Measurements from ENCODE around the gene IDE.
"Not testable (repeated sequence)": the region's sequence is repeated elsewhere in the genome, so short reads cannot be mapped to it uniquely, and the experiment has no call there.

IDE gene

DNA sequence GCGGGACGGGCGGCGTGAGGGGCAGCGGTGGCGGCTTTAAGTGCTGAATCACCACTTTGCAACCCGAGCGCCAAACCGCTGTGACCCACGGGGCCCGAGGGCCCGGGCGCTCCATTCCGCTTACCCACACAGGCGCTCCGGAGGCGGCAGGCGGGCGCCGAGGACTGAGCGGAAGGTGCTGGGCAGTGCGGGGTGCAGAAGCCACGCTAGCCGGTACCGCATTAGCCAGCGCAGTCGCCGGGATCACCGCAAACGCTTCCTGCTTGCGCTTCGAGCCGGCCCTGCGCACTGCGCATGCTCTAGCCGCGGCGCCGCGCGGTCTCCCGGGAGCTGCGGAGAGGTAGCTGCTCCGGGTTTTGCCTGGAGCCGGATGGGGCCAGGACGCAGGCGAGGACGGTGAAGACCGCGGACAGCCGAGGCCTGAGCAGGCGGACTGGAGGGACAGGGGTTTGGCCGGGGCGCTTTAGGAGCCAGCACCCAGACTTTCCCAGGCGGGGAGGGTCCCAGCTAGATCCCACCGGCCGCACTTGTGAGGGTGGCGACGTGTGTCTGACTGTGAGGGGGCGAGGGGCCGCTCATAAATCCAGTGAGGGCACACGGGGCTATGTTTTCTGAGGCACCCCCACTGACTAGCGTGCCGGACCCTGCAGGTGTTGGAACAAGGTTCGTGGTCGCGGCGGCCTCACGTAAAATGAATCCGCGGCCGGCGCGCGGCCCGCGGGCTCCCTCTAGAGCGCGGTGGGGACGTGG, at the start of gene IDE:
TSS of gene IDE (minus strand) at position 296 of the 750 bp plus-strand sequence. CDS start at position 222, 74 bp downstream.
- peak; percentile 91 for DNase-seq

DNA sequence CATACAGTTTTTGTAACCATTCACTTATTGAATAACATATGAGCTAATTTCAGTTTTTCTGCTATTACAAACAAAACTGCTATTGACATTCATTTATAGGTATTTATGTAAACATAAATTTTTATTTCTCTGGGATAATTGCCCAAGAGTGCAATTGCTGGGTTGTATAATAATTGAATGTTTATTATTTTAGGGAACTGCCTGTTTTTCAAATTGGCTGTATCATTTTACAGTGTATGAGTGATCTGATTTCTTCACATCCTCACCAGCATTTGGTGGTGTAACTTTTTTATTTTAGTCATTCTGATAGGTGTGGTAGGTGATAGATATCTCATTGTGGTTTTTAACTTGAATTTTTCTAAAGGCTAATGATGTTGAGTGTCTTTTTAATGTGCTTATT, 45.5 kb upstream of the IDE start:
- DNase-seq = no peak

DNA sequence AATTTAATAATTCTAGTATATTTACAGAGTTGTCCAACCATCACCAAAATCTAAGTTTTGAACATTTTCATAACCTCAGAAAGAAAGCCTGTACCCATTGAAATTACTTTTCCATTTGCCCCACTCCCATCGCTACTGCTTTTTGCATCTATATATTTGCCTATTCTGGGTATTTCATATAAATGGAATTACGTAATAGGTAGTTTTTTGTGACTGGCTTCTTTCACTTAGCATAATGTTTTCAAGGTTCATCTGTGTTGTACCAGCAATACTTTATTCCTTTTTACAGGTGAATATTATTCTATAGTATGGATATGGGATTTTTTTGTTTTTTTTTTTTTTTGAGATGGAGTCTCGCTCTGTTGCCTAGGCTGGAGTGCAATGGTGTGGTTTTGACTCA, 41.6 kb upstream of the IDE start:
- DNase-seq = no peak

DNA sequence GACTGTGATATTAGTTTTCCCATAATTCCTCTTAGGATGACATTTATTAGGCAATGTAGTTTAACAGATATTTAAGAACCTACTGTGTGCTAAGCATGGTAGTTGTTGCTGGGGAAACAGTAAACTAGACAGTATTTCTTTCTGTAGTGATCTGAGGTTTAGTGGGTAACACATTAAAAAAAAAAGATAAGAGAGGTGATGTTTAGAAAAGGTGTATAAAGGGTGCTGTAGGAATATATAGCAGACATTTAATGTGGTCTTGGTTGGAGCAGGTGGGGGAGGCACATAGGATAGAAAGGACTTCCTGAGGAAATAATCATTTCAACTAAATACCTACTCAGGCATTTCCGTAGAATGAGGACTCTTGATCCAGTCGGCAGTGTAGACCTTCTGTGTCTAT, 30.9 kb upstream of the IDE start:
- DNase-seq = no peak

DNA sequence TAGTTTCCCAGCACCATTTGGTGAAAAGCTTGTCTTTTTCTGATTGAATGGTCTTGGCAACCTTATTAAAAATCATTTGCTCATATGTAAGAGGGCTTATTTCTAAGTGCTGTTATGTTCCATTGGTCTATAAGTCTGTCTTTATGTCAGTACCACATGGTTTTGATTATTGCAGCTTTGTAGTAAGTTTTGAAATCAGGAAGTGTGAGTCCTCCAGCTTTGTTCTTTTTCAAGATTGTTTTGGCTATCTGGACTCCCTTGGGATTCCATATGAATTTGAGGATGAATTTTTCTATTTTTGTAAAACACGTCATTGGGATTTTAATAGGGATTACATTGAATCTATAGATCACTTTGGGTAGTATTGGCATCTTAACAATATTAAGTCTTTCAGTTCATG, 24.4 kb upstream of the IDE start:
- DNase-seq = no peak

DNA sequence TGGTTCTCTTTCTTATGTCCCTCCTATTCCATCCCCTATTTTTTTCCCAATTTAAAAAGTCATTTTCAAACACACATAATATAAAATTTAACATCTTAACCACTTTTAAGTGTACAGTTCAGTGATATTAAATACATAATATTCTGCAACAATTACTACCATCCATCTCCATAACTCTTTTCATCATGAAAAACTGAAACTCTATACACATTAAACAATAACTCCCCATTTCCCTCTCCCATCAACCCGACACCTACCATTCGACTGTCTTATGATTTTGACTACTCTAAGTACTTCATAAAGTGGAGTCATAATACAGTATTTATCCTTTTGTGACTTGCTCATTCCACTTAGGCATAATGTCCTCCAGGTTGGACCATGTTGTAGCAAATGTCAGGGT, 21.6 kb upstream of the IDE start:
- no peak for DNase-seq

DNA sequence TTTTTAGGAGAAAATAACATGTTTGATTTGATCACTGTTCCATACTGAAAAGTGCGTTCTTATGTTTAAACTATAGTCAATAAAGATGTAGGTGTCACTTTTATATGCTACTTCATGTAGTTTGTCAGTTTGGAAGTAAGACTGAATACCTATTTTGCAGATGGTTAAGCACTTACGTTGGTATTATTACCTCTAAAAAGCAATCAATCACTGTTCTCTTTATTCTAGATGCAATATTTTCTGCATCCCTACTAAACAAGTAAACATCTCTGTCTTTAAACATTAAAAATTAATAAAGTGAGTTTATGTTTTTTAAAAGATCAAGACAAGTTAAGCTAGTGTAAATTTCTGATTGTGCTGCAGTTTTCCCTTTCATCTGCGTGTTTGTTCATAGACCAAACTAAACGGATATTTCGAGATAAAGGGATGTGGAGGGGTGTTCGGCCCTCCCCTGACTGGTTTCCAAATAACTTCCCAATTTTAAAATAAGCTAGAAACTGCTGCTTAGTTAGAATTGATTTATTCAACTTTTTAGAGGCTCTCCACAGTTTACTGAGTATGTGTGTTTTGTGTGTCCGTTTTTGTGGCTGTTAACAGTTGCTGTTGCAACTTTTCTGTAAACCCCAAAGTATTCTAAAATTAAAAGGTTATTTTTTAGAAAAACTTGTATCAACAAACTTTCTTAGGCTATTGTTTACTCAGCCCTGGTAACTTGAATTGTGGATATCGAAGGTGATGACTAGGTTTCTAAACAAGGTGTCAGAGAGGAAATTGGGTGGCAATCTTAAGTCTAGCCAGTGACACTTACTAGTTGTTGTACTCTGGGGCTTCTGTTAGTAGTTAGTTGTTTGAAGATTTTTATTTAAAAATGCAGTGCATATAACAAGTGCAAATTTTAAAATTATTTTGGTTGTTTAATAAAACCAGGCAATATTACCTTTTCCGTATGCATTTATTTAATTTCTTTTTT, 20.0 kb upstream of the IDE start:
- no peak for DNase-seq

DNA sequence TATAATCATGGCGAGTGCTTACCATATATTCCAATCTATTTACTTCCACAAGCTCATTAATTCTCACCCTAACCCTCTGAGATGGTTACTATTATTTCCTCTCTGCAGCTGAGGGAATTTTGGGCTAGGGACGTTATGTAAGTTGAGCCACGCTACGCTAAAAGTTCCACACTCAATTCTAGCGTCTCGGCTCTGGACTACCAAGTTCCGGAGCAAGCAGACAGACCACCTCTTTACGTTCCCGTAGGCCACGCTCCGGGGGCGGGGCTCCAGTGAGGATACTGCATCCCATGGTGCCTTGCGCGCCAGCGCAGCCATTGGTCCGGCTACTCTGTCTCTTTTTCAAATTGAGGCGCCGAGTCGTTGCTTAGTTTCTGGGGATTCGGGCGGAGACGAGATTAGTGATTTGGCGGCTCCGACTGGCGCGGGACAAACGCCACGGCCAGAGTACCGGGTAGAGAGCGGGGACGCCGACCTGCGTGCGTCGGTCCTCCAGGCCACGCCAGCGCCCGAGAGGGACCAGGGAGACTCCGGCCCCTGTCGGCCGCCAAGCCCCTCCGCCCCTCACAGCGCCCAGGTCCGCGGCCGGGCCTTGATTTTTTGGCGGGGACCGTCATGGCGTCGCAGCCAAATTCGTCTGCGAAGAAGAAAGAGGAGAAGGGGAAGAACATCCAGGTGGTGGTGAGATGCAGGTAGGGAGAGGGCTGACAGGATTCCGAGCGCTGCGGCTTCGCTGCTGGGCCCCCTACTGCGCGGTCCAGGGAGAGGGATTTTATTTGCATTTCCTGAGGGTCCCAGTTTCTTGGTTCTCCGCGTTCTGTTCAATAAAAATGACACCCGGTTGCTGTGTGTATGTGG, 19.1 kb upstream of the IDE start, which contains the start of gene KIF11:
TSS of gene KIF11 (plus strand) at position 370 of the 858 bp plus-strand sequence. CDS start at position 616, 246 bp downstream.
- peak; percentile 98 for DNase-seq

DNA sequence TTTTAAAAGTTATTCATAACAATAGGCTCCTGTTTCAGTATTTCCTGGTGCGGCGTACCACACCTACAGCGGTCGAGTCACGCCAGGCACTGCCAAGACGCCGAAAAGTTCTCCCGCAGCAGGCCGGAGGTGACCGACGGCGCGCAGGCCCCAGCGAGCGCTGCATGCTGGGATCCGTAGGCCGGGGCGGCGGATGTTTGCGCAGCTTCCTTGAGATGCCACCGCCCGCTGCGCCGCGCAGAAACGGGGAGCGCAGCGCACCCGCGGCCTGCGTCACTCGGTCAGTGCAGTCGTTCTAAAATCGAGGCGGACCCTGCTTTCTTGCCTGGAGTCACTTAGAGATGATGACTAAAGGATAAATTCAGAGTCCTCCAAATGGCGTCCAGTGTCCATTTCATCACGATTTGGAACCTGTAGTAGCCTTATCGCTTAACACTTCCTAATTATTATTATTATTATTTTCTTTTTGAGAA, 17.7 kb upstream of the IDE start:
- DNase-seq = peak; percentile 75

DNA sequence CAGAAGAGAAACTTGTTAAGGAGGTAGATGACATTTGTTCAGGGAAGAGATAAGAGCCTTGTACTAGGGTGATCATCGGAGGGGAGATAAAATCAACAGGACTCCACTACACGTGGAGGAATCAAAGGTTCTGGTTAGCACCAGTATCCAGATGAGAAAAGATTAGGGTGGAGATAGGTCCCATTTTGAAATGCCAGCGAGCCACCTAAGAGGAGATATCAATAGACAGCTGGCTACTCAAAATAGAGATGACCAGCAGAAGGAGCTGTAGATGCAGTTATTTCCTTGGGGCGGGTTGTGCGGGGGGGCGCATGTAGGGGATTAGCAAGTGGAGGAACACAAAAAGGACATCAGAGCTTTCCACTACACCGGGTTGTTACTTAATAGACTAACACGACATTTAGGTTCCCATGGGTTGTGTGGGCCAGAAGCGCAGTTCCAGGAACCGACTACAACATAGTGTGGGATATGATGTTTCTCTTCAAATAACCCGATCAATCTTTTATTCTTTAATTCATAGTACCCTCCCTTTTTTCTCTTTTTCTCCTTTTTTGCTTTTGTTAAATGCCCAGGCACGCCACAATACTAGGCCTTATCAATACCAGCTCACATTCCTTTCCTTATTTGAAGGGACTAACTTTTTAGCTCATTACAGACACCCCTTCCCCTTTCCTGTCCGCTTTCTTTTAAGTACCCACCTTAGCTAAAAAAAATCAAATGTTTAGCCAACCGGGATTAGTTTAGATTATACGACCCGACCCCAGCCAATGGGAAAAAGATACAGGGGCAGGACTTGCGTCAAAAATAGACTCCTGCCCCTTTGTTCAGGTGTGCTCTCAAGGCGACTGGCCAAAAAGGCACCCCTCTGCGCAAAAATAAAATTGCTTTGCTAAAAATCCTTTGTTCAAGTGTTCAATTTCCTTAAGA, 17.0 kb upstream of the IDE start:
- peak; percentile 59 for DNase-seq

DNA sequence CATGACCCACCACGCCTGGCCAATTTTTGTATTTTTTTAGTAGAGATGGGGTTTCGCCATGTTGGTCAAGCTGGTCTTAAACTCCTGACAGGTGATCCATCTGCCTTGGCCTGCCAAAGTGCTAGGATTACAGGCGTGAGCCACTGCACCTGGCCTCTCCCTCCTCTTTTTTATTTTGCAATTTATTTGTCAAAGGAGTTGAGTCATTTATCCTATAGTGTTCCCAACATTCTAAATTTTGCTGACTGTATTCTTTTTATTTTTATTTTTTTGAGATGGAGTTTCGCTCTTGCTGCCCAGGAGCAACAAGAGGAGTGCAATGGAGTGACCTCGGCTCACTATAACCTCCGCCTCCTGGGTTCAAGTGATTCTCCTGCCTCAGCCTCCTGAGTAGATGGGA, 8.5 kb upstream of the IDE start:
- not testable (repeated sequence) for DNase-seq

DNA sequence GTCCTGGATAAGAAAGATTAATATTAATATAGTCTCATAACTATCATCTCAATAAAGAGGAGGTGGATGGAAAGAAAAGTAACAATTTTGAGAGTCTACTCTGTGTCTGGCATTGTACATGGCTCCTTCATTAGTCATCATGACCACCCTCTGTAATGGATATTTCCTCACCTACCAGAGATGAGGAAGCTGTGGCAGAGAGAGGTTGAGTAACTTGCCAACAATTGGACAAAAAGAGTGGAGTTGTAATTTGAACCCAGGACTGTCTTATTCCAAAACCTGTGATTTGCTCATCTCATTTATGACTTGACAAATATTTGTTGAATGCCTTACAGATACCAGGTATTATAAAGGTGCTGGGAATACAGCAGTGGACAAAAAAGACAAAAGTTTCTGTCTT, 2.1 kb upstream of the IDE start:
- no peak for DNase-seq

DNA sequence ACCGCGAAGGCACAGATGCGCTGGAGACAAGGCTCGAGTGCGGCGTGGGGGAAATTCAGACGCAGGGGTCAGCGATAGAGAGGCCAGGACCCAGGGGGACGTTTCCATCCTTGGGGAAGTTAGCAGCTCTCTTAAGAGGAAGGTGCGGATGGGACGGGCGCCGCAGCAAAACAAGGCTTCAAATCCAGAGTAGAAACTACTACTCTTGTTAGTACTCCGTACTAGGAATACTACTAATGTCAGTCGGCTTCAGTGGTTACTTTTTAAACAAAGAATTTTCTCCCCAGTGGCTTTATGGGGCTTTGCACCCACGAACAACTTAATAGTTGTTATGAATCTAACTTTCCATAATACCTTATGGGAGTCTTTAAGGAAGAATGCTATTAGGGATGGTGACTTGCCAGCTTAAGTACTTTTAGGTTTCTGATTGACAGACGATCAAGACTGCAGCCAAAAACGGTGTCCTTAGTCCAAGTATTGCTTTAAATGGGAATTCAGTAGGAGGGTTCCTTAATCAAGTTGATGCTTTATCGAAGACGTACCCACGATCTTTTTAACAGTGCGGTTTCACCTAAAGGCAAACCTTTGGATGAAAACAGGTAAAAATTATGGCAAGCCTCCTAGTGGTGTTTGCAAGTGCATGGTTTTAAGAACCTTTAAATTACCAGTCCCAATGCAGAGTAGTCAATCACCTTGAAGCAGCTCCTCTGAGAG, 812 bp upstream of the IDE start:
- no peak for DNase-seq

DNA sequence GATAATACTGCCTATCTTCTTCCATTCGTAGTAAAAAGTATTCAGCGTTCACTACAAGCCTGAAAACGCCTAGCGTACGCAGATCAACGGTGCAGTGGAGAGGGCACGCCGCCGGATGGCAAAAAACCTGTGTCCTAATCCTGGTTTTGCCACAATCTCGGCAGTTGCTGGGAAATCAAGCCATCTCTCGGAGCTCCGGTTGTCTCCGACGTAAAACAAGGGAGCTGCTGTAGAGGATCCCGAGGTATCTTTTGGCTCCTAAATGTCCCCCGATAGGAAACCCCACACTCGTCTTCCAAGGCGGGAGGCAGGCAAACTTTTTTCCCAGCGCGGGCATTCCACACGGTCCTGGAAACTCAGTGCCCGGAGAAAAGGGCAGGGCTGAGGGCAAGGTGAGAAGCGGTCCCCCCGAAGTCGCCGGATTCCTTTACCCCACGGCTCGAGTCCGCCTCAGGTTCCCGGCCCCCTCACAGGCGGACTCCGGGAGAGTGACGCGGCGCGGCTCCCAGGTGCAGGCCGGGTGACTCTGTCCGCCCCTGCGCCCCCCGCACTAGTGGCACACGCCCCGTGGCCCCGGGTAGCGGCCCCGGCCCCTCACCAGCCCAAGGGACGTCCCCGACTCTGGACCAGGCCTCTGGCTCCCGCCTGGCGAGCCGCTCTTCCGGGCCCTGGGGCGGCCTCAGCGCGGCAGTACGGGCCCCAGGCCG, 649 bp downstream of the IDE start:
- DNase-seq = peak; percentile 40

DNA sequence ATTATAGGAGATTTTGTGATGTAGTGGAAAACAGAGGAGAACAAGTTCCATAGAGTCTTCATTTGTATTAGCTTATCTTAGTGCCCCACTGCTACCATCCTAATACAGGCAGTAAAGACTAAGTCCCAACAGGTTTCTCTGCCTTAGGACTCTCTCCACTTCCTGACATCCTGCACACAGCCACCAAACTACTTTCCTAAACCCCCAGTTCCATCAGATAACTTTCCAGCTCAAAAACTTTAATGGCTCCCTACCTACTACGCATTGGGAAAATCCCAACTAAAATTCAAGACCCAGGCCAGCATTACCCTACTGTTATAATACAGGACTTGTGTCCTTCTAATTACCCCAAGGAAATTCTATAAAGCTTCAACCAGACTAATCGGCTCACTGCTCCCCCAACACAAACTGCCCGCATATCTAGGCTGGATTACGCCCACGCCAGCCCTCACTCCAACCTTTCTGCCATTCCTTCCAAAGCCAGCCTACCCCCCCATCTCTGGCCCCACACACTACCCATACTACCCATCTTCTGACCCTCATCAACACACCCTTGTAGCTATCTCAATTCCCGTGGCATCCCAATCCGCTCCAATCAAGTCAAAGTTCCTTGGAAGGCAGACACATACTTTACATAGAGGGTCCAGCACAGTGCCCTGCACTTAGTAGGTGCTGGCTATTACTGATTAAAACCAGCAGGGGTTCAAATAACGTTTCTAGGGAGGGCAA, 1.4 kb downstream of the IDE start:
- DNase-seq = no peak

DNA sequence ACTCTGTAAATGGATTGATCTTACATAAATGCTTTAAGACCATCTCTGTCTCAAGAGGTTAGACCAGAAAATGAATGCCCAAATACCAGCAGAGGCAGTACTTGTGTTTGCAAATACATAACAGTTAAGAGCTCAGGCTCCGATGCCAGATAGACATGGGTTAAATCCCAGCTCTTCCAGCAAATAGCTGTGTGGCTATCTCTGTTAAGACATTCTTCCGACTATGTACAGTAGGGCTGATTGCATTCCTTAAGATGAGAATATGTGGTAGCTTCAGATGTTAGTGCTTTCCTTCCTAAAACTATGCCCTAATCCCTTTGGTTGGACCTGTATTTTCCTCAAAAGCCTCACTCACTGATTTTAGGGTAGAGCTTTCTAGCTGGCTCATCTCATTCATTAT, 2.2 kb downstream of the IDE start:
- no peak for DNase-seq

DNA sequence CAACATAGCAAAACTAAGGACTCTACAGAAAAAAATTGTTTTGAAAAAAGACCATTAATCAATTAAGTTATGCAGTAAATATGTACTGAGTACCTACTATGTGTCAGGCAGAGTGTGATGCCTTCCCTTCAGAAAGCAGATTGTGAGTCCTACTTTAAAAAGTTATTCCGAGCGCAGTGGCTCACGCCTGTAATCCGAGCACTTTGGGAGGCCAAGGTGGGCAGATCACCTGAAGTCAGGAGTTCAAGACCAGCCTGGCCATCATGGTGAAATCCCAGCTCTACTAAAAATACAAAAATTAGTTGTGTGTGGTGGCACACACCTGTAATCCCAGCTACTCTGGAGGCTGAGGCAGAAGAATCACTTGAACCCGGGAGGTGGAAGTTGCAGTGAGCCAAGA, 4.2 kb downstream of the IDE start:
- DNase-seq = not testable (repeated sequence)

DNA sequence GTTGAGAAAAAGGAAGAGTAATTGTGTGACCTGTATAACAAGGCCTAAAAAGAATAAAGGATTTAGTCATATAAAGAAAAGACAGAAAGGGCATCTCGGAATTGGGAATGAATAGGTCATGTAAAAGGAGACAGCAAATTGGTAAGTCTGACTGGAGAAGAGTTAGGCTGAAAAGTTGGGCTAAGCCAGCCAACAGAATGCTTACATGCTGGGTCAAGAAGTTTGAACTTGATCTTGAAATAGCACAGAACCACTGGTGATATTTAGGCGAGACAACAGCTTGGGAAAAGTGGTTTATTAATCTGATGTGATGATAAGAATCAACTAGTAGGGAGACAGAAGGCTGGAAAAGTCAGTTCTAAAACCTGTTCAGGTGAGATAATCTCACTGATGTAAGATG, 4.8 kb downstream of the IDE start:
- no peak for DNase-seq

DNA sequence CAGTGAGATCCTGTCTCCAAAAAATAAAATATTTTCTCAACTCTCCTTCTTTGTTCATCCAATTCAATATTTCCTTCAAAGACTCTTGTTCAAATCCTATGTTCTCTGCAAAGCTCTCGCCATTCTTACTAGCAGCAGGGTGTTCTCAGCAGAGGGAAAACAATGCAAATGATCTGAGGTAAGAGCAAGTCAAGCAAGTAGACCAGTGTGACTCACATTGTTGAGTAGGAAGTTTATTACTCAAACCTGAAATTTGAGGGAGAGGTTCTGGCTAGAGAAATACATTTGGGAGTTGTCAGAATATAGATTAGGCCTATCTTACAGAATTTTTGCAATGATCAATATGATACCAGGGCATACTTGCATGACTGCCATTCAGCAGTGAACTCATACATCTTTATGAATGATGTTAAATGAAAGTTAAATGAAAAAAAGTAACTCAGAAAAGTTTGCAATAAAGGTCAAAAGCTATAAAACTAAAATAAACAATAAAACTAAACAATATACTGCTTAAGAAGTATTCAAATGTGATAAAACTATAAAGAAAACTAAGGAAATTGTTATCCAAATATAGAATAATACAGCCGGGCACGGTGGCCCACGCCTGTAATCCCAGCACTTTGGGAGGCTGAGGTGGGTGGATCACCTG, 5.8 kb downstream of the IDE start:
- DNase-seq = no peak
